GM12878 (cell line): ENCODE data around the gene YARS2. TPM values are rescaled to one million over a fixed set of nuclear protein-coding genes. Genes with fewer than 3 reads are reported as not detected.

Source experiments
- ATAC-seq: fragments of 200-7000 bp; cut with Tn5 transposase; 3 replicates; pipeline ENCODE4 v1.9.1; 2020; ENCODE audit warnings: mild to moderate bottlenecking, moderate library complexity
- BruUV-seq: library from RNA; stranded (reverse); fragments of 400-500 nt; replicated peaks from 2 replicates; lab custom pipeline; 2021; lab: Mats Ljungman, UMichigan
- CTCF ChIA-PET: fragments of 300-600 bp; sonication (Branson Sonifier 250); formaldehyde crosslinking; extraction: SDS; loops from one replicate; lab custom pipeline; 2021; ENCODE audit warnings: inconsistent platforms; lab: Yijun Ruan, JAX
- POLR2A ChIA-PET: fragments of 350-600 bp; formaldehyde crosslinking; extraction: SDS; loops from one replicate; lab custom pipeline; 2021; ENCODE audit warnings: inconsistent platforms; lab: Charles Lee
- RAD21 ChIA-PET: fragments of 300-600 bp; sonication (Branson Sonifier 250); formaldehyde crosslinking; loops from one replicate; lab custom pipeline; 2023; ENCODE audit warnings: antibody characterized with exemption; ENCODE audit not compliant: unreplicated experiment; lab: Charles Lee
- SMC1A ChIA-PET: fragments of 300-600 bp; sonication (Branson Sonifier 250); formaldehyde crosslinking; loops from one replicate; lab custom pipeline; 2023; ENCODE audit not compliant: unreplicated experiment, uncharacterized antibody; lab: Charles Lee
- DNase-seq: peaks from one replicate; pipeline ENCODE4 v3.0.0-alpha.2; 2011; ENCODE audit warnings: low read depth, low spot score
- FAIRE-seq: peaks from 3 replicates; lab custom pipeline; 2011; peaks lifted over from hg19 to GRCh38; lab: Jason Lieb, UNC
- H2AFZ ChIP-seq: 2 replicates; pipeline ENCODE4 v1.6.0; 2011; ENCODE audit warnings: low read depth, low read length, control low read depth; ENCODE audit not compliant: control insufficient read depth
- H3K27ac ChIP-seq: 2 replicates; pipeline ENCODE4 v1.5.1; 2011; ENCODE audit warnings: control low read depth; ENCODE audit not compliant: control insufficient read depth, insufficient read depth
- H3K27me3 ChIP-seq, 2 experiments: replicated peaks in 1 of 2; 2 replicates each; pipeline versions ENCODE4 v1.6.0 to v1.6.1; 2011; ENCODE audit warnings: low read length in 1 of 2; ENCODE audit not compliant: control insufficient read depth in 2 of 2, insufficient read depth in 2 of 2
- H3K36me3 ChIP-seq, 2 experiments: 2 replicates each; pipeline ENCODE4 v1.5.1; 2011; ENCODE audit warnings: low read length in 1 of 2; ENCODE audit not compliant: control insufficient read depth in 2 of 2, insufficient read depth in 2 of 2
- H3K4me1 ChIP-seq: 2 replicates; pipeline ENCODE4 v1.6.1; 2011; ENCODE audit warnings: mild to moderate bottlenecking, low read length, moderate library complexity, mixed read lengths; ENCODE audit not compliant: control insufficient read depth, insufficient read depth
- H3K4me2 ChIP-seq: 2 replicates; pipeline ENCODE4 v1.6.0; 2011; ENCODE audit warnings: control low read depth; ENCODE audit not compliant: control insufficient read depth, insufficient read depth
- H3K4me3 ChIP-seq: fragments of 200-600 bp; sonication (generic); 2 replicates; pipeline ENCODE4 v1.5.1; 2016
- H3K79me2 ChIP-seq: 2 replicates; pipeline ENCODE4 v1.6.0; 2011; ENCODE audit warnings: low read length; ENCODE audit not compliant: control insufficient read depth, insufficient read depth
- H3K9ac ChIP-seq: 2 replicates; pipeline ENCODE4 v1.8.0; 2011; ENCODE audit warnings: low read length, control low read depth, mixed read lengths; ENCODE audit not compliant: control insufficient read depth, insufficient read depth
- H3K9me3 ChIP-seq: replicated peaks from 3 replicates; pipeline ENCODE4 v1.5.1; 2011; ENCODE audit warnings: mild to moderate bottlenecking, low read length; ENCODE audit not compliant: control insufficient read depth, insufficient read depth
- H4K20me1 ChIP-seq: 2 replicates; pipeline ENCODE4 v1.6.0; 2011; ENCODE audit not compliant: control insufficient read depth, insufficient read depth
- BHLHE40 ChIP-seq, 2 experiments: fragments of 450-650 bp in 1 of 2; IDR thresholded peaks; 2 replicates each; pipeline ENCODE4 v1.6.1; 2011 to 2017; ENCODE audit warnings: low read depth in 2 of 2, borderline replicate concordance in 1 of 2, improper control_type of control experiment in 1 of 2, low read length in 1 of 2, mild to moderate bottlenecking in 1 of 2
- CBX3 ChIP-seq: fragments of 200-600 bp; sonication (generic); IDR thresholded peaks from 2 replicates; pipeline ENCODE4 v1.6.1; 2016; ENCODE audit warnings: low read depth, borderline replicate concordance
- ELK1 ChIP-seq: IDR thresholded peaks from 2 replicates; pipeline ENCODE4 v1.6.1; 2012; ENCODE audit warnings: low read depth, low read length, improper control_type of control experiment
- HSF1 ChIP-seq: fragments of 150-350 bp; IDR thresholded peaks from 2 replicates; pipeline ENCODE4 v1.6.1; 2014; ENCODE audit warnings: mild to moderate bottlenecking, low read depth, low read length
- IRF4 ChIP-seq: IDR thresholded peaks from 2 replicates; pipeline ENCODE4 v1.6.1; 2011; ENCODE audit warnings: low read depth, low read length
- IRF5 ChIP-seq: fragments of 450-650 bp; IDR thresholded peaks from 2 replicates; pipeline ENCODE4 v1.6.1; 2017; ENCODE audit warnings: borderline replicate concordance
- MXI1 ChIP-seq: fragments of 150-350 bp; IDR thresholded peaks from 2 replicates; pipeline ENCODE4 v1.6.1; 2011; ENCODE audit warnings: low read depth, mild to moderate bottlenecking, inconsistent platforms, low read length, improper control_type of control experiment
- MYB ChIP-seq: fragments of 150-350 bp; IDR thresholded peaks from 2 replicates; pipeline ENCODE4 v1.6.1; 2014; ENCODE audit warnings: mild to moderate bottlenecking, low read depth, low read length, borderline replicate concordance
- MYC ChIP-seq: IDR thresholded peaks from 2 replicates; pipeline ENCODE4 v1.6.1; 2011; ENCODE audit warnings: mild to moderate bottlenecking, low read length, moderate library complexity, inconsistent platforms; ENCODE audit not compliant: insufficient read depth, insufficient replicate concordance, insufficient read length, severe bottlenecking
- NFXL1 ChIP-seq: fragments of 450-650 bp; IDR thresholded peaks from 2 replicates; pipeline ENCODE4 v1.6.1; 2017; ENCODE audit warnings: antibody characterized with exemption, mild to moderate bottlenecking, borderline replicate concordance
- PBX3 ChIP-seq: IDR thresholded peaks from 2 replicates; pipeline ENCODE4 v1.6.1; 2011; ENCODE audit warnings: mild to moderate bottlenecking, low read depth, low read length, moderate library complexity; ENCODE audit not compliant: insufficient replicate concordance
- PML ChIP-seq: IDR thresholded peaks from 2 replicates; pipeline ENCODE4 v1.6.1; 2012; ENCODE audit warnings: low read length, inconsistent platforms
- RFX5 ChIP-seq: IDR thresholded peaks from 2 replicates; pipeline ENCODE4 v1.6.1; 2011; ENCODE audit warnings: low read depth, low read length, improper control_type of control experiment
- SIX5 ChIP-seq: IDR thresholded peaks from 2 replicates; pipeline ENCODE4 v1.6.1; 2011; ENCODE audit warnings: mild to moderate bottlenecking, low read depth, low read length, moderate library complexity; ENCODE audit not compliant: severe bottlenecking
- SPI1 ChIP-seq: IDR thresholded peaks from 2 replicates; pipeline ENCODE4 v1.6.1; 2011; ENCODE audit warnings: low read depth, mild to moderate bottlenecking, low read length, moderate library complexity, borderline replicate concordance; ENCODE audit not compliant: insufficient read depth
- TAF1 ChIP-seq: IDR thresholded peaks from 2 replicates; pipeline ENCODE4 v1.6.1; 2011; ENCODE audit warnings: mild to moderate bottlenecking, low read depth, low read length, borderline replicate concordance
- TARDBP ChIP-seq: IDR thresholded peaks from 2 replicates; pipeline ENCODE4 v1.6.1; 2016; ENCODE audit warnings: borderline replicate concordance
- ZZZ3 ChIP-seq: IDR thresholded peaks from 2 replicates; pipeline ENCODE4 v1.6.1; 2011; ENCODE audit warnings: low read depth; ENCODE audit not compliant: control insufficient read depth, insufficient read length
- WGBS: methylation state at CpG from one replicate; pipeline ENCODE4 v1.1.6; 2016; ENCODE audit warnings: low lambda C conversion rate; ENCODE audit not compliant: insufficient replicate concordance, insufficient coverage; ENCODE audit errors: missing lambda C conversion rate; 5-methylcytosine and 5-hydroxymethylcytosine counted together
- in situ Hi-C: fragments of 300-500 bp; cut with MboI; formaldehyde crosslinking; loops from 9 replicates; pipeline ENCODE4 v1.14.3; 2018; ENCODE audit warnings: mixed read lengths
- intact Hi-C: fragments of 100-400 bp; cut with micrococcal nuclease; formaldehyde crosslinking; loops from one replicate; pipeline ENCODE4 v1.14.2; 2022; ENCODE audit not compliant: unreplicated experiment
- polyA plus RNA-seq, 11 experiments: library from polyadenylated mRNA; depleted of rRNA in 4 of 11; unstranded in 6 of 11; stranded (reverse) in 5 of 11; fragments of >200 nt; fragmentation: Nextera tagmentation in 4 of 11; fragmentation: Illumina TruSeq in 1 of 11; extraction: Ambion mirVana in 4 of 11; extraction: Trizol in 1 of 11; gene quantifications; 1 replicate in 1 of 11; 2 replicates in 10 of 11; pipeline versions ENCODE4 v1.2.1 to v1.2.3, GENCODE V29; 2011 to 2016; ENCODE audit warnings: inconsistent platforms in 2 of 11, missing spikeins in 2 of 11, low read depth in 1 of 11
- total RNA-seq, 4 experiments: library from RNA; depleted of rRNA in 3 of 4; stranded (reverse); fragments of >200 nt in 3 of 4; fragmentation: Illumina TruSeq in 1 of 4; extraction: Trizol in 1 of 4; gene quantifications; 2 replicates each; pipeline versions ENCODE4 v1.2.1 to v1.2.3, GENCODE V29; 2013 to 2021

YARS2 gene
- total and polyA plus RNA-seq, 10 of the 15 experiments (the other 5 are each of a cell fraction or from before 2014, with no cell fraction given), result 13.4 to 46.7 (median 29.6) TPM

- TF ChIP-seq NFXL1, result no peak
- no peak for TF ChIP-seq PBX3
- TF ChIP-seq MXI1, result no peak
- TF ChIP-seq TAF1, result no peak
Observed at GRCh38 chr12:32705783-32706182, 49.9 kb downstream of the YARS2 start (continued).

GRCh38 chr12:32702946-32703345 lies 52.8 kb downstream of the YARS2 start:
- ChIA-PET POLR2A (no interaction called here), RAD21 (interaction anchor here (1.5 kb wide), 1 partner anchor 14 kb away, joined by 5 read pairs; no protein-coding TSS in a partner anchor), SMC1A (interaction anchor here (0.8 to 1.3 kb wide), 3 partner anchors 11 to 247 kb away, joined by 3 to 4 read pairs (median 4); no protein-coding TSS in a partner anchor), CTCF (interaction anchor here (0.7 to 1.3 kb wide), 4 partner anchors 13 to 339 kb away, joined by 3 to 5 read pairs (median 4); partner anchors contain the start of gene YARS2)
- WGBS, result 95% methylated on average over 1 of the region's 1 CpG
- FAIRE-seq (no peak), ATAC-seq (no peak), DNase-seq (no peak)
- no peak overlapping the region for H2AFZ ChIP-seq
- in situ Hi-C loops, result no loop called here
- H3K9ac ChIP-seq, result no peak overlapping the region
- BruUV-seq, result no TSS peak
- no peaks in the 10 kb centered on the region; the same call in 1 of the 2 replicates for H4K20me1 ChIP-seq
- H3K9me3 ChIP-seq, result no peaks in the 10 kb centered on the region; the same call in 2 of the 3 replicates
- intact Hi-C loops, result no loop called here
- H3K4me3 ChIP-seq, result no peak overlapping the region
- H3K79me2 ChIP-seq, result peaks cover 23% of the 10 kb centered on the region
- H3K27me3 ChIP-seq, result no peaks in the 10 kb centered on the region
- no peak overlapping the region for H3K4me2 ChIP-seq
- H3K27ac ChIP-seq, result no peak overlapping the region
- H3K36me3 ChIP-seq, result peaks cover 1 to 8% of the 10 kb centered on the region in 2 experiments; a peak in 3 of 4 replicates
- H3K4me1 ChIP-seq, result no peaks in the 10 kb centered on the region
- TF ChIP-seq NFXL1 (no peak), MYB (no peak), HSF1 (no peak), TARDBP (no peak), PML (no peak), IRF5 (no peak), CBX3 (no peak), ELK1 (no peak), MYC (no peak), ZZZ3 (no peak), SPI1 (no peak), IRF4 (no peak), BHLHE40 (IDR thresholded peaks at IDR 0.05; ENCODE audit: borderline replicate concordance in 1 of 2, low read depth in 2 of 2, low read length in 1 of 2) (no peak), RFX5 (no peak), SIX5 (no peak)
